Right atrium auricular region (tissue), 2 donors: ENCODE data around the gene CSGALNACT2. TPM values are rescaled to one million over a fixed set of nuclear protein-coding genes. Genes with fewer than 3 reads are reported as not detected.

Source experiments
- DNase-seq: peaks from one replicate; pipeline ENCODE4 v3.0.0-alpha.2; 2019; ENCODE audit warnings: low spot score
- H3K27ac ChIP-seq, 2 donors: fragments of 200-600 bp; sonication (generic); 1 replicate in 1 of 2; 2 replicates in 1 of 2; pipeline ENCODE4 v1.5.1; 2016 to 2019
- H3K27me3 ChIP-seq, 2 donors: fragments of 200-600 bp; sonication (generic); one replicate each; pipeline versions ENCODE4 v1.5.1 to v1.6.0; 2017 to 2019
- H3K36me3 ChIP-seq: fragments of 200-600 bp; sonication (generic); one replicate; pipeline ENCODE4 v1.5.1; 2016
- H3K4me1 ChIP-seq, 2 donors: fragments of 200-600 bp; sonication (generic); one replicate each; pipeline versions ENCODE4 v1.5.1 to v1.6.0; 2017 to 2019
- H3K4me3 ChIP-seq, 2 donors: fragments of 200-600 bp; sonication (generic); 1 replicate in 1 of 2; 2 replicates in 1 of 2; pipeline ENCODE4 v1.5.1; 2017 to 2019; ENCODE audit warnings: mild to moderate bottlenecking in 1 of 2, moderate library complexity in 1 of 2
- H3K9me3 ChIP-seq, 2 donors: fragments of 200-600 bp; sonication (generic); one replicate each; pipeline ENCODE4 v1.5.1; 2019
- total RNA-seq, 2 donors: library from RNA; depleted of rRNA; stranded (reverse); fragments of >200 nt; gene quantifications; one replicate each; pipeline ENCODE4 v1.1.0, GENCODE V29; 2016
- TF ChIP-seq, protein P1 (sequence below), 2 donors: fragments of 200-600 bp; sonication (generic); IDR thresholded peaks; one replicate each; pipeline ENCODE4 v1.5.1; 2019; ENCODE audit warnings: antibody characterized with exemption in 2 of 2

The CSGALNACT2 gene
- total RNA-seq, 2 donors from 2014 or later: 10.0 to 14.9 TPM

- DNase-seq: peak; percentile 42
- TF ChIP-seq, protein P1, sequence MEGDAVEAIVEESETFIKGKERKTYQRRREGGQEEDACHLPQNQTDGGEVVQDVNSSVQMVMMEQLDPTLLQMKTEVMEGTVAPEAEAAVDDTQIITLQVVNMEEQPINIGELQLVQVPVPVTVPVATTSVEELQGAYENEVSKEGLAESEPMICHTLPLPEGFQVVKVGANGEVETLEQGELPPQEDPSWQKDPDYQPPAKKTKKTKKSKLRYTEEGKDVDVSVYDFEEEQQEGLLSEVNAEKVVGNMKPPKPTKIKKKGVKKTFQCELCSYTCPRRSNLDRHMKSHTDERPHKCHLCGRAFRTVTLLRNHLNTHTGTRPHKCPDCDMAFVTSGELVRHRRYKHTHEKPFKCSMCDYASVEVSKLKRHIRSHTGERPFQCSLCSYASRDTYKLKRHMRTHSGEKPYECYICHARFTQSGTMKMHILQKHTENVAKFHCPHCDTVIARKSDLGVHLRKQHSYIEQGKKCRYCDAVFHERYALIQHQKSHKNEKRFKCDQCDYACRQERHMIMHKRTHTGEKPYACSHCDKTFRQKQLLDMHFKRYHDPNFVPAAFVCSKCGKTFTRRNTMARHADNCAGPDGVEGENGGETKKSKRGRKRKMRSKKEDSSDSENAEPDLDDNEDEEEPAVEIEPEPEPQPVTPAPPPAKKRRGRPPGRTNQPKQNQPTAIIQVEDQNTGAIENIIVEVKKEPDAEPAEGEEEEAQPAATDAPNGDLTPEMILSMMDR (IDR thresholded peaks at IDR 0.05): no peak
Measured at GRCh38 chr10:43132867-43133787, 5.1 kb upstream of the CSGALNACT2 start.

GRCh38 chr10:43134126-43134905 lies 3.9 kb upstream of the CSGALNACT2 start:
- Histone ChIP-seq H3K4me3 (no peak overlapping the region), H3K27me3 (no peaks in the 10 kb centered on the region), H3K4me1 (peaks cover 0 to 16% of the 10 kb centered on the region in 2 donors), H3K9me3 (no peaks in the 10 kb centered on the region), H3K27ac (no peak overlapping the region), H3K36me3 (no peaks in the 10 kb centered on the region)
- no peak for DNase-seq
- TF ChIP-seq, protein P1 (IDR thresholded peaks at IDR 0.05): no peak

More at GRCh38 chr10:43132867-43133787, 5.1 kb upstream of the CSGALNACT2 start:
- Histone ChIP-seq H3K9me3 (no peaks in the 10 kb centered on the region), H3K36me3 (no peaks in the 10 kb centered on the region), H3K27me3 (no peaks in the 10 kb centered on the region), H3K4me1 (peaks cover 0 to 13% of the 10 kb centered on the region in 2 donors), H3K4me3 (no peak overlapping the region), H3K27ac (no peak overlapping the region)

GRCh38 chr10:43135064-43135463 lies 3.2 kb upstream of the CSGALNACT2 start:
- no peaks in the 10 kb centered on the region for H3K36me3 ChIP-seq
- no peak for DNase-seq
- TF ChIP-seq, protein P1 (IDR thresholded peaks at IDR 0.05): no peak
- no peak overlapping the region for H3K27ac ChIP-seq
- H3K27me3 ChIP-seq: no peaks in the 10 kb centered on the region
- no peaks in the 10 kb centered on the region for H3K9me3 ChIP-seq
- H3K4me3 ChIP-seq: no peak overlapping the region
- peaks cover 0 to 24% of the 10 kb centered on the region in 2 donors for H3K4me1 ChIP-seq

GRCh38 chr10:43135656-43136055 lies 2.6 kb upstream of the CSGALNACT2 start:
- Histone ChIP-seq H3K27me3 (no peaks in the 10 kb centered on the region), H3K4me1 (peaks cover 0 to 25% of the 10 kb centered on the region in 2 donors), H3K9me3 (no peaks in the 10 kb centered on the region), H3K36me3 (no peaks in the 10 kb centered on the region), H3K4me3 (no peak overlapping the region), H3K27ac (no peak overlapping the region)
- no peak for DNase-seq
- TF ChIP-seq, protein P1 (IDR thresholded peaks at IDR 0.05): no peak

DNA sequence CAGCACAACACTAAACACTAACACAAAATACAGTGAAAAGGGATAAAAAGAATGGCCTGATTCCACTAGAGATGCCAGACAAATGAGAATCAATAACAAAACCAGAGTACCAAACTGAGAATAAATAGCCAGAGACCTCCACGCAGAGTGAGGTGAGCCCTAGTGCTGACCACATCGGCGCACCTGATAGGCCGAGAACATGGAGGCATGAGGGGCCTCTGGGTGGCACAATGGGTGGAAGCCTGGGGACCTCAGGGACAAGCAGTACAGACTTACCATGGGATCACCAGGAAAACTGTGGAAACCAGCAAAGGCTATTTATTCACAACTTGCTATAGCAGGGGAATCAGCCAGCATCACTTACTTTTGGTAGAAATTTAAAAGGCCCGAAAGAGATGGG lies 1.8 kb upstream of the CSGALNACT2 start:
- no peak overlapping the region for H3K27ac ChIP-seq
- TF ChIP-seq, protein P1 (IDR thresholded peaks at IDR 0.05): no peak
- no peak for DNase-seq
- H3K4me3 ChIP-seq: no peak overlapping the region
- no peaks in the 10 kb centered on the region for H3K9me3 ChIP-seq
- H3K36me3 ChIP-seq: no peaks in the 10 kb centered on the region
- H3K4me1 ChIP-seq: peaks cover 0 to 25% of the 10 kb centered on the region in 2 donors
- H3K27me3 ChIP-seq: no peaks in the 10 kb centered on the region
